B cell (primary cell): ENCODE data around the gene IL19. TPM values are rescaled to one million over a fixed set of nuclear protein-coding genes. Genes with fewer than 3 reads are reported as not detected.

Experiments
- ATAC-seq: fragments of 200-7000 bp; cut with Tn5 transposase; one replicate; pipeline ENCODE4 v1.10.0; 2021; ENCODE audit warnings: low read depth, mild to moderate bottlenecking, moderate number of reproducible peaks, moderate library complexity
- CTCF ChIA-PET: fragments of 350-600 bp; sonication (Branson Sonifier 250); formaldehyde crosslinking; loops from one replicate; lab custom pipeline; 2021; ENCODE audit warnings: antibody characterized with exemption, inconsistent platforms; lab: Charles Lee
- POLR2A ChIA-PET: fragments of 350-600 bp; sonication (Branson Sonifier 250); formaldehyde crosslinking; loops from one replicate; lab custom pipeline; 2021; ENCODE audit warnings: antibody characterized with exemption; lab: Charles Lee
- DNase-seq: peaks from one replicate; pipeline ENCODE4 v3.0.0; 2013
- H2AFZ ChIP-seq: 2 replicates; pipeline ENCODE4 v1.6.1; 2012; ENCODE audit warnings: mild to moderate bottlenecking, low read depth, low read length; ENCODE audit not compliant: insufficient read depth, poor library complexity, severe bottlenecking
- H3K27ac ChIP-seq, 2 donors: 1 replicate in 1 of 2; 2 replicates in 1 of 2; pipeline ENCODE4 v1.5.1; 2012 to 2013; ENCODE audit warnings: low read length in 2 of 2, mild to moderate bottlenecking in 2 of 2, moderate library complexity in 1 of 2
- H3K27me3 ChIP-seq, 4 experiments: fragments of 200-600 bp in 1 of 4; sonication (generic) in 1 of 4; replicated peaks in 1 of 4; 1 replicate in 2 of 4; 2 replicates in 2 of 4; pipeline versions ENCODE4 v1.6.1 to v1.7.0; 2013 to 2016; ENCODE audit warnings: low read length in 3 of 4, mild to moderate bottlenecking in 2 of 4, mixed read lengths in 1 of 4, moderate library complexity in 1 of 4; ENCODE audit not compliant: insufficient read depth in 4 of 4, control insufficient read depth in 3 of 4; ENCODE audit errors: control extremely low read depth in 1 of 4
- H3K36me3 ChIP-seq, 2 experiments: replicated peaks in 1 of 2; 1 replicate in 1 of 2; 2 replicates in 1 of 2; pipeline versions ENCODE4 v1.6.1 to v1.7.1; 2013; ENCODE audit warnings: low read length in 1 of 2; ENCODE audit not compliant: insufficient read depth in 2 of 2, control insufficient read depth in 1 of 2; ENCODE audit errors: control extremely low read depth in 1 of 2, extremely low read depth in 1 of 2
- H3K4me1 ChIP-seq, 2 donors: fragments of 200-600 bp in 1 of 2; sonication (generic) in 1 of 2; 1 replicate in 1 of 2; 2 replicates in 1 of 2; pipeline versions ENCODE4 v1.5.1 to v1.6.1; 2013 to 2017; ENCODE audit warnings: low read length in 2 of 2; ENCODE audit not compliant: control insufficient read depth in 2 of 2, insufficient read depth in 2 of 2
- H3K4me2 ChIP-seq: replicated peaks from 2 replicates; pipeline ENCODE3; 2012; ENCODE audit warnings: mild to moderate bottlenecking, low read depth, low read length; ENCODE audit not compliant: poor library complexity, severe bottlenecking
- H3K4me3 ChIP-seq, 5 experiments: fragments of 200-600 bp in 1 of 5; sonication (generic) in 1 of 5; 1 replicate in 3 of 5; 2 replicates in 2 of 5; pipeline versions ENCODE4 v1.5.1 to v1.7.0; 2011 to 2016; ENCODE audit warnings: low read length in 4 of 5, mild to moderate bottlenecking in 4 of 5, low read depth in 2 of 5, control low read depth in 1 of 5, moderate library complexity in 1 of 5; ENCODE audit not compliant: insufficient read depth in 1 of 5; ENCODE audit errors: control extremely low read depth in 1 of 5, extremely low read depth in 1 of 5
- H3K79me2 ChIP-seq: fragments of 200-600 bp; sonication (generic); one replicate; pipeline ENCODE4 v1.6.0; 2016; ENCODE audit warnings: low read length; ENCODE audit not compliant: control insufficient read depth, insufficient read depth
- H3K9ac ChIP-seq: fragments of 200-600 bp; sonication (generic); 2 replicates; pipeline ENCODE4 v1.6.1; 2017; ENCODE audit warnings: mild to moderate bottlenecking, low read length, moderate library complexity
- H3K9me3 ChIP-seq, 3 donors: one replicate each; pipeline versions ENCODE4 v1.6.1 to v1.7.1; 2013; ENCODE audit warnings: low read length in 2 of 3; ENCODE audit not compliant: control insufficient read depth in 2 of 3, insufficient read depth in 1 of 3; ENCODE audit errors: control extremely low read depth in 1 of 3
- H4K20me1 ChIP-seq: 2 replicates; pipeline ENCODE4 v1.6.0; 2012; ENCODE audit warnings: mild to moderate bottlenecking, low read length; ENCODE audit not compliant: insufficient read depth, control insufficient read depth, poor library complexity, severe bottlenecking
- H3K27ac Mint-ChIP-seq: one replicate; pipeline ENCODE4 v1.8.0; 2021; ENCODE audit warnings: mixed read lengths
- H3K27me3 Mint-ChIP-seq: one replicate; pipeline ENCODE4 v1.8.0; 2021; ENCODE audit warnings: mixed read lengths
- H3K4me1 Mint-ChIP-seq: one replicate; pipeline ENCODE4 v1.8.0; 2021; ENCODE audit warnings: mixed read lengths
- H3K4me3 Mint-ChIP-seq: one replicate; pipeline ENCODE4 v1.8.0; 2021; ENCODE audit warnings: mixed read lengths
- H3K9me3 Mint-ChIP-seq: one replicate; pipeline ENCODE4 v1.8.0; 2022; ENCODE audit warnings: mixed read lengths; ENCODE audit not compliant: insufficient read depth
- CTCF ChIP-seq: fragments of 200-600 bp; IDR thresholded peaks from one replicate; pipeline ENCODE4 v1.8.0; 2022; ENCODE audit warnings: antibody characterized with exemption, mild to moderate bottlenecking
- EZH2 ChIP-seq: IDR thresholded peaks from 2 replicates; pipeline ENCODE4 v1.6.1; 2012; ENCODE audit warnings: borderline replicate concordance, low read depth, mild to moderate bottlenecking, moderate library complexity, low read length; ENCODE audit not compliant: insufficient read depth, poor library complexity, severe bottlenecking
- WGBS: methylation state at CpG from one replicate; pipeline ENCODE4 v1.1.5; 2013; ENCODE audit warnings: missing lambda C conversion rate; ENCODE audit not compliant: insufficient coverage; 5-methylcytosine and 5-hydroxymethylcytosine counted together
- intact Hi-C: fragments of 100-400 bp; cut with micrococcal nuclease; formaldehyde crosslinking; loops from one replicate; pipeline ENCODE4 v1.10.0; 2022
- polyA plus RNA-seq: library from polyadenylated mRNA; depleted of rRNA; stranded (reverse); fragments of >200 nt; gene quantifications from 2 replicates; pipeline ENCODE4 v1.2.3, GENCODE V29; 2012
- total RNA-seq, 2 donors: library from RNA; stranded (reverse); fragments of 120-200 nt in 1 of 2; gene quantifications; 1 replicate in 1 of 2; 2 replicates in 1 of 2; pipeline versions ENCODE4 v1.2.3 to v1.2.4, GENCODE V29; 2013 to 2022

IL19 gene
- total and polyA plus RNA-seq, 2 donors (not counting 1 experiment from before 2014, with no cell fraction given) = 0.27 TPM; not detected in 1

- peak overlapping the region; percentile 13 for H3K4me2 ChIP-seq
- H3K36me3 ChIP-seq = no peaks in the 10 kb centered on the region
- H3K79me2 ChIP-seq = no peaks in the 10 kb centered on the region
- no peak overlapping the region for H3K27ac Mint-ChIP-seq
- no peak for DNase-seq
- no peak overlapping the region for H2AFZ ChIP-seq
- no peak overlapping the region for H3K4me3 Mint-ChIP-seq
- H3K9me3 Mint-ChIP-seq = no peaks in the 10 kb centered on the region
- WGBS = 92% methylated on average over 4 of the region's 6 CpGs
- ChIA-PET CTCF (interaction anchor here (1.0 to 6.6 kb wide), 2 partner anchors 25 to 108 kb away, joined by 3 to 36 read pairs; no protein-coding TSS in a partner anchor), POLR2A (interaction anchor here (0.7 kb wide), 1 partner anchor 429 kb away, joined by 3 read pairs; no protein-coding TSS in a partner anchor)
- H3K4me3 ChIP-seq = no peak overlapping the region
- no peaks in the 10 kb centered on the region for H3K9me3 ChIP-seq
- peaks cover 54% of the 10 kb centered on the region for H3K4me1 Mint-ChIP-seq
- TF ChIP-seq CTCF (no peak), EZH2 (no peak)
- no peak overlapping the region for H3K27ac ChIP-seq
- H3K4me1 ChIP-seq = peaks cover 54 to 56% of the 10 kb centered on the region in 2 donors
- intact Hi-C loops = loop anchor here (5.0 kb wide), 1 partner anchor 38 kb away; no protein-coding TSS in a partner anchor
- H3K9ac ChIP-seq = no peak overlapping the region
- no peaks in the 10 kb centered on the region for H3K27me3 ChIP-seq
- no peak for ATAC-seq
- H4K20me1 ChIP-seq = no peaks in the 10 kb centered on the region
- peaks cover 7% of the 10 kb centered on the region for H3K27me3 Mint-ChIP-seq
Observed at GRCh38 chr1:206834217-206834616, 63.6 kb downstream of the IL19 start.

- no peak overlapping the region for H2AFZ ChIP-seq
- POLR2A ChIA-PET = no interaction called here
- CTCF ChIA-PET = interaction anchor here (1.0 to 6.6 kb wide), 4 partner anchors 25 to 169 kb away, joined by 3 to 36 read pairs (median 4); no protein-coding TSS in a partner anchor
- Mint-ChIP-seq H3K4me1 (peaks cover 49% of the 10 kb centered on the region), H3K9me3 (no peaks in the 10 kb centered on the region), H3K27me3 (peaks cover 12% of the 10 kb centered on the region), H3K4me3 (no peak overlapping the region), H3K27ac (no peak overlapping the region)
- no peaks in the 10 kb centered on the region for H3K9me3 ChIP-seq
- no peaks in the 10 kb centered on the region for H4K20me1 ChIP-seq
- H3K79me2 ChIP-seq = no peaks in the 10 kb centered on the region
- no peak for TF ChIP-seq CTCF
- TF ChIP-seq EZH2 = no peak
- intact Hi-C loops = loop anchor here (5.0 kb wide), 1 partner anchor 38 kb away; no protein-coding TSS in a partner anchor
- H3K4me2 ChIP-seq = peak overlapping the region; percentile 13
- ATAC-seq (no peak), DNase-seq (no peak)
- WGBS = 14% methylated on average over 1 of the region's 3 CpGs
- no peak overlapping the region for H3K27ac ChIP-seq
- no peak overlapping the region for H3K9ac ChIP-seq
- H3K4me3 ChIP-seq = no peak overlapping the region
- peaks cover 49 to 51% of the 10 kb centered on the region in 2 donors for H3K4me1 ChIP-seq
- no peaks in the 10 kb centered on the region for H3K36me3 ChIP-seq
- H3K27me3 ChIP-seq = no peaks in the 10 kb centered on the region
Observed at GRCh38 chr1:206834711-206835110, 64.1 kb downstream of the IL19 start.
